ENCODE measurements around the gene BTBD2. TPM values are rescaled to one million over a fixed set of nuclear protein-coding genes. Genes with fewer than 3 reads are reported as not detected.

BTBD2 gene
- total RNA-seq, 2 donors from 2014 or later, result 44.2 to 56.0 TPM

GRCh38 chr19:2055931-2056836, 40.7 kb upstream of the BTBD2 start:
- H3K27me3 Mint-ChIP-seq, result no peaks in the 10 kb centered on the region
- peaks cover 6% of the 10 kb centered on the region for H3K4me1 Mint-ChIP-seq
- H3K9me3 Mint-ChIP-seq, result no peaks in the 10 kb centered on the region
- peaks cover 14% of the 10 kb centered on the region for H3K36me3 Mint-ChIP-seq (ENCODE audit: low read depth)
- peak; percentile 25 for ATAC-seq (replicated peaks)
- H3K4me3 Mint-ChIP-seq, result peak overlapping the region; percentile 84
- H3K27ac Mint-ChIP-seq, result peak overlapping the region; percentile 91

- Mint-ChIP-seq H3K36me3 (ENCODE audit: low read depth) (peaks cover 15% of the 10 kb centered on the region), H3K4me3 (peak overlapping the region; percentile 84), H3K27ac (peak overlapping the region; percentile 91)
These were observed 39.2 kb upstream of the BTBD2 start for GRCh38 chr19:2054763-2055162.

GRCh38 chr19:2053601-2054389, 38.3 kb upstream of the BTBD2 start:
- Mint-ChIP-seq H3K36me3 (ENCODE audit: low read depth) (peaks cover 25% of the 10 kb centered on the region), H3K27ac (peak overlapping the region; percentile 48), H3K4me1 (no peaks in the 10 kb centered on the region), H3K27me3 (no peaks in the 10 kb centered on the region), H3K4me3 (peak overlapping the region; percentile 79), H3K9me3 (no peaks in the 10 kb centered on the region)
- ATAC-seq (replicated peaks), result no peak

More at GRCh38 chr19:2054763-2055162, 39.2 kb upstream of the BTBD2 start:
- ATAC-seq (replicated peaks), result no peak
- Mint-ChIP-seq H3K9me3 (no peaks in the 10 kb centered on the region), H3K4me1 (no peaks in the 10 kb centered on the region), H3K27me3 (no peaks in the 10 kb centered on the region)

- Mint-ChIP-seq H3K36me3 (ENCODE audit: low read depth) (peaks cover 43% of the 10 kb centered on the region), H3K27ac (peak overlapping the region; percentile 83), H3K27me3 (no peaks in the 10 kb centered on the region), H3K4me1 (no peaks in the 10 kb centered on the region), H3K4me3 (peak overlapping the region; percentile 79), H3K9me3 (no peaks in the 10 kb centered on the region)
- peak; percentile 37 for ATAC-seq (replicated peaks)
These were observed 36.5 kb upstream of the BTBD2 start for GRCh38 chr19:2051773-2052704.

- Mint-ChIP-seq H3K4me1 (no peaks in the 10 kb centered on the region), H3K36me3 (ENCODE audit: low read depth) (peaks cover 49% of the 10 kb centered on the region), H3K9me3 (no peaks in the 10 kb centered on the region), H3K4me3 (peak within 1 kb of the TSS; percentile 79), H3K27me3 (no peaks in the 10 kb centered on the region), H3K27ac (peak within 1 kb of the TSS; percentile 83)
- peak; percentile 78 for ATAC-seq (replicated peaks)
These were observed 35.7 kb upstream of the BTBD2 start, which contains the start of gene MKNK2 for GRCh38 chr19:2050991-2051772. TSS of gene MKNK2 (minus strand) at chr19:2051244. CDS start at chr19:2050851, 393 bp downstream.

- no peaks in the 10 kb centered on the region for H3K27me3 Mint-ChIP-seq
- no peak for ATAC-seq (replicated peaks)
- peaks cover 53% of the 10 kb centered on the region for H3K36me3 Mint-ChIP-seq (ENCODE audit: low read depth)
- peak overlapping the region; percentile 75 for H3K4me3 Mint-ChIP-seq
- no peaks in the 10 kb centered on the region for H3K4me1 Mint-ChIP-seq
- no peaks in the 10 kb centered on the region for H3K9me3 Mint-ChIP-seq
- no peak overlapping the region for H3K27ac Mint-ChIP-seq
These were observed 35.0 kb upstream of the BTBD2 start for GRCh38 chr19:2050349-2050990.

GRCh38 chr19:2049741-2050348, 34.3 kb upstream of the BTBD2 start:
- peak; percentile 14 for ATAC-seq (replicated peaks)
- Mint-ChIP-seq H3K4me3 (peak overlapping the region; percentile 75), H3K27me3 (no peaks in the 10 kb centered on the region), H3K4me1 (no peaks in the 10 kb centered on the region), H3K27ac (peak overlapping the region; percentile 38), H3K9me3 (no peaks in the 10 kb centered on the region), H3K36me3 (ENCODE audit: low read depth) (peaks cover 57% of the 10 kb centered on the region)

GRCh38 chr19:2048959-2049740, 33.6 kb upstream of the BTBD2 start:
- no peaks in the 10 kb centered on the region for H3K9me3 Mint-ChIP-seq
- ATAC-seq (replicated peaks), result no peak
- H3K4me3 Mint-ChIP-seq, result peak overlapping the region; percentile 75
- H3K27ac Mint-ChIP-seq, result peak overlapping the region; percentile 38
- no peaks in the 10 kb centered on the region for H3K4me1 Mint-ChIP-seq
- H3K27me3 Mint-ChIP-seq, result no peaks in the 10 kb centered on the region
- peaks cover 61% of the 10 kb centered on the region for H3K36me3 Mint-ChIP-seq (ENCODE audit: low read depth)

- Mint-ChIP-seq H3K27me3 (no peaks in the 10 kb centered on the region), H3K4me1 (no peaks in the 10 kb centered on the region), H3K27ac (peak overlapping the region; percentile 50), H3K36me3 (ENCODE audit: low read depth) (peaks cover 68% of the 10 kb centered on the region), H3K4me3 (peak overlapping the region; percentile 75), H3K9me3 (no peaks in the 10 kb centered on the region)
- no peak for ATAC-seq (replicated peaks)
These were observed 32.8 kb upstream of the BTBD2 start for GRCh38 chr19:2048104-2048958.

GRCh38 chr19:2047449-2048103, 32.1 kb upstream of the BTBD2 start:
- ATAC-seq (replicated peaks), result no peak
- Mint-ChIP-seq H3K4me3 (peak overlapping the region; percentile 75), H3K27ac (peak overlapping the region; percentile 41), H3K4me1 (no peaks in the 10 kb centered on the region), H3K9me3 (no peaks in the 10 kb centered on the region), H3K27me3 (no peaks in the 10 kb centered on the region), H3K36me3 (ENCODE audit: low read depth) (peaks cover 76% of the 10 kb centered on the region)

GRCh38 chr19:2047076-2047448, 31.5 kb upstream of the BTBD2 start:
- Mint-ChIP-seq H3K4me3 (peak overlapping the region; percentile 75), H3K4me1 (no peaks in the 10 kb centered on the region), H3K27me3 (no peaks in the 10 kb centered on the region), H3K9me3 (no peaks in the 10 kb centered on the region), H3K36me3 (ENCODE audit: low read depth) (peaks cover 81% of the 10 kb centered on the region), H3K27ac (peak overlapping the region; percentile 41)
- ATAC-seq (replicated peaks), result no peak

Data from activated T-helper 17 cell treated with anti-CD3 and anti-CD28 coated beads, Interleukin-2, amount 50 U/mL, for 72 hours (primary cell).